Lung (tissue), 12 donors: Measurements from ENCODE around the gene ARSA. TPM values are rescaled to one million over a fixed set of nuclear protein-coding genes. Genes with fewer than 3 reads are reported as not detected.

Experiments used
- ATAC-seq: fragments of 200-7000 bp; cut with Tn5 transposase; one replicate; pipeline ENCODE4 v1.9.1; 2020; ENCODE audit warnings: moderate number of reproducible peaks; ENCODE audit not compliant: insufficient read depth, low FRiP score
- DNase-seq, 3 donors: peaks; one replicate each; pipeline ENCODE4 v3.0.0-alpha.2; 2013 to 2017
- H3K27ac ChIP-seq, 2 donors: one replicate each; pipeline ENCODE4 v1.5.1; 2013; ENCODE audit warnings: mild to moderate bottlenecking in 2 of 2, moderate library complexity in 2 of 2, control low read depth in 1 of 2, inconsistent platforms in 1 of 2, low read depth in 1 of 2, low read length in 1 of 2
- H3K27me3 ChIP-seq, 3 donors: one replicate each; pipeline ENCODE4 v1.5.1; 2013; ENCODE audit warnings: low read length in 2 of 3; ENCODE audit not compliant: control insufficient read depth in 3 of 3, insufficient read depth in 3 of 3
- H3K36me3 ChIP-seq, 4 donors: one replicate each; pipeline ENCODE4 v1.5.1; 2013; ENCODE audit warnings: low read length in 4 of 4, mild to moderate bottlenecking in 1 of 4, moderate library complexity in 1 of 4; ENCODE audit not compliant: control insufficient read depth in 4 of 4, insufficient read depth in 4 of 4
- H3K4me1 ChIP-seq, 5 donors: one replicate each; pipeline ENCODE4 v1.5.1; 2013; ENCODE audit warnings: low read length in 5 of 5, mild to moderate bottlenecking in 2 of 5, moderate library complexity in 1 of 5; ENCODE audit not compliant: control insufficient read depth in 5 of 5, insufficient read depth in 5 of 5
- H3K4me3 ChIP-seq: one replicate; pipeline ENCODE4 v1.5.1; 2013; ENCODE audit warnings: mild to moderate bottlenecking, control low read depth, moderate library complexity
- H3K9ac ChIP-seq, 2 donors: one replicate each; pipeline ENCODE4 v1.5.1; 2013; ENCODE audit warnings: low read length in 2 of 2, control low read depth in 1 of 2; ENCODE audit not compliant: insufficient read depth in 1 of 2
- H3K9me3 ChIP-seq, 4 donors: one replicate each; pipeline ENCODE4 v1.5.1; 2013; ENCODE audit warnings: low read length in 3 of 4, mild to moderate bottlenecking in 1 of 4, moderate library complexity in 1 of 4; ENCODE audit not compliant: control insufficient read depth in 4 of 4, insufficient read depth in 3 of 4
- CTCF ChIP-seq: IDR thresholded peaks from 2 replicates; pipeline ENCODE4 v1.5.1; 2012; ENCODE audit warnings: mild to moderate bottlenecking; ENCODE audit errors: control extremely low read depth, extremely low read depth
- WGBS, 2 donors: extraction: QIAGEN DNeasy Blood & Tissue Kit; methylation state at CpG; one replicate each; pipeline ENCODE4 v1.1.7; 2013; 5-methylcytosine and 5-hydroxymethylcytosine counted together
- polyA plus RNA-seq, 2 donors: library from polyadenylated mRNA; stranded (reverse); fragments of 200-250 nt; gene quantifications; one replicate each; pipeline ENCODE4 v1.2.1, GENCODE V29; 2013
- total RNA-seq, 2 donors: library from RNA; depleted of rRNA in 1 of 2; stranded (reverse); fragments of >200 nt in 1 of 2; gene quantifications; one replicate each; pipeline ENCODE4 v1.2.1, GENCODE V29; 2014 to 2021
- donor health status: control.
- donor health status: control.
- donor health status: Bipolar disorder and iron deficiency.
- donor health status: healthy.
- donor health status: DM: yes; HTN: yes; CAD: no.

The ARSA gene
- total and polyA plus RNA-seq, 4 donors = 21.2 to 57.7 (median 40.5) TPM

- 79 to 81% methylated on average over 20 of the region's 20 CpGs for WGBS, 2 donors
- Histone ChIP-seq H3K27ac (no peak overlapping the region), H3K9me3 (peaks cover 0 to 6% (median 0%) of the 10 kb centered on the region in 4 donors), H3K36me3 (no peaks in the 10 kb centered on the region), H3K27me3 (peaks cover 17 to 48% (median 22%) of the 10 kb centered on the region in 3 donors), H3K4me3 (no peak overlapping the region), H3K4me1 (peaks cover 0 to 3% (median 0%) of the 10 kb centered on the region in 5 donors), H3K9ac (no peak overlapping the region)
- TF ChIP-seq CTCF = no peak
- ATAC-seq (no peak), DNase-seq (no peak)
These were observed 22.3 kb downstream of the ARSA start for GRCh38 chr22:50605613-50606074.

- WGBS, 2 donors = 83 to 89% methylated on average over 23 of the region's 23 CpGs
- H3K4me1 ChIP-seq = peaks cover 0 to 3% (median 0%) of the 10 kb centered on the region in 5 donors
- no peak for DNase-seq
- H3K9ac ChIP-seq = no peak overlapping the region
- H3K9me3 ChIP-seq = peaks cover 0 to 6% (median 0%) of the 10 kb centered on the region in 4 donors
- no peaks in the 10 kb centered on the region for H3K36me3 ChIP-seq
- ATAC-seq = no peak
- H3K27me3 ChIP-seq = peaks cover 17 to 48% (median 22%) of the 10 kb centered on the region in 3 donors
- H3K4me3 ChIP-seq = no peak overlapping the region
- H3K27ac ChIP-seq = no peak overlapping the region
- no peak for TF ChIP-seq CTCF
These were observed 22.8 kb downstream of the ARSA start for GRCh38 chr22:50605002-50605612.

GRCh38 chr22:50604256-50605001, 23.5 kb downstream of the ARSA start:
- Histone ChIP-seq H3K27ac (no peak overlapping the region), H3K27me3 (peaks cover 22 to 54% (median 22%) of the 10 kb centered on the region in 3 donors), H3K4me1 (peaks cover 0 to 5% (median 0%) of the 10 kb centered on the region in 5 donors), H3K36me3 (no peaks in the 10 kb centered on the region), H3K4me3 (no peak overlapping the region), H3K9me3 (peaks cover 0 to 6% (median 0%) of the 10 kb centered on the region in 4 donors), H3K9ac (no peak overlapping the region)
- 48 to 50% methylated on average over 76 to 103 of the region's 103 CpGs for WGBS, 2 donors
- DNase-seq (no peak), ATAC-seq (no peak)
- no peak for TF ChIP-seq CTCF
